Left renal cortex interstitium (tissue), 4 donors: ENCODE results near the gene TCHHL1. TPM values are rescaled to one million over a fixed set of nuclear protein-coding genes. Genes with fewer than 3 reads are reported as not detected.

Source experiments
- DNase-seq, 4 donors: peaks; one replicate each; pipeline ENCODE4 v3.0.0-alpha.2; 2013; ENCODE audit warnings: low read depth in 4 of 4, low spot score in 2 of 4, missing footprints in 1 of 4
- polyA plus RNA-seq, 4 donors: library from polyadenylated mRNA; unstranded; fragments of 120-200 nt; gene quantifications; one replicate each; pipeline ENCODE4 v1.2.1, GENCODE V29; 2013; ENCODE audit not compliant: insufficient read length in 4 of 4

The TCHHL1 gene
- polyA plus RNA-seq, 4 donors = not detected

DNA sequence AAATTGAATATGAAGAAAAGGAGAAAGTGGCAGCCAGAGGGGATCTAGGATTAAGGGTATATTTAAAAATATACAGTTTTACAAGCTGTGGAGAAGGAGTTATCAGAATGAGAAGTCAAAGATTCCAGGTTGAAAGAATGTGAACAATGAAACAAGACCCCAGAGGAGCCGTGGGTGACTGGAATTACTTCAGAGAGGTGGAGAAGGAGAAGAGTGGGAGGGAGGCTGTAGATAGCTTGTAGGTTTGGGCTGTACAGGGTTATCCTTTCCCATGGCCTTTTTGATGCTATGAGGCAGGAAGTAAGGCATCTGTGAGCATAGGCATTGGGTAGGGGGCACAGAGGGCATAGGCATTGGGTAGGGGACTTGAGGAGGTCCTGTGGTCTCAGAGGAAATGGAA is 46.8 kb downstream of the TCHHL1 start:
- no peak for DNase-seq

DNA sequence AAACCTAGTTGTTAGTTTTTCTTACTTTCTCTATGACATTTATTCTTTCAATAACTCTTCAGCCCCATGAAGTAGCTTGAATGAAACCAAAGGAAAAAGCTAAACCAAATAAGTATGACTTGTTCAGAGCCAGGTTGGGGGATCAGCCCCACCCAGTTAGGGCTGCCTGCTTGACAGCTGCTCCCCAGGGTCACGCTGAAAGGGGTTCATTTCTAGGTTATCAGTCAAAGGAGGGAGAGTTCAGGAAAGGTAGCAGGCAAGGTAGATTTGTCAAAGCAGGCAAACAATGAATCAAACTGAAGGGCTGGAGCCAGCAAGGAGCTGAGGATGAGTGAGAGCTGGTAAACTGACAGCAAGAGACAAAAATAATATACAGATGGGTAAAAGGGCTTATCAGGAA is 49.0 kb downstream of the TCHHL1 start:
- no peak for DNase-seq

GRCh38 chr1:152039461-152039860 is 49.4 kb downstream of the TCHHL1 start:
- DNase-seq = no peak

DNA sequence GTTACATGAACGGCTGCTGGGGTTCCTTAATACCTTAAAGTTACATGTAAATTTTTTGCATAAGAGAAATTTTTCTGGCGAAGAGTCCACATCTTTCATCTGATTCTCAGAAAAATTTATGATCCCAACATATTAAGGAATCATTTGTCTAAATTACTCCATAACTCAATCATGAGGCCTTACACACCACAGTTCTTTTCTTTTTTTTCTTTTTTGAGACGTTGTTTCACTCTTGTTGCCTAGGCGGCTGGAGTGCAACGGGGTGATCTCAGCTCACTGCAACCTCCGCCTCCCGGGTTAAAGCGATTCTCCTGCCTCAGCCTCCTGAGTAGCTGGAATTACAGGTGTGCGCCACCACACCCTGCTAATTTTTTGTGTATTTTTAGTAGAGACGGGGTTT is 50.0 kb downstream of the TCHHL1 start:
- DNase-seq = no peak

DNA sequence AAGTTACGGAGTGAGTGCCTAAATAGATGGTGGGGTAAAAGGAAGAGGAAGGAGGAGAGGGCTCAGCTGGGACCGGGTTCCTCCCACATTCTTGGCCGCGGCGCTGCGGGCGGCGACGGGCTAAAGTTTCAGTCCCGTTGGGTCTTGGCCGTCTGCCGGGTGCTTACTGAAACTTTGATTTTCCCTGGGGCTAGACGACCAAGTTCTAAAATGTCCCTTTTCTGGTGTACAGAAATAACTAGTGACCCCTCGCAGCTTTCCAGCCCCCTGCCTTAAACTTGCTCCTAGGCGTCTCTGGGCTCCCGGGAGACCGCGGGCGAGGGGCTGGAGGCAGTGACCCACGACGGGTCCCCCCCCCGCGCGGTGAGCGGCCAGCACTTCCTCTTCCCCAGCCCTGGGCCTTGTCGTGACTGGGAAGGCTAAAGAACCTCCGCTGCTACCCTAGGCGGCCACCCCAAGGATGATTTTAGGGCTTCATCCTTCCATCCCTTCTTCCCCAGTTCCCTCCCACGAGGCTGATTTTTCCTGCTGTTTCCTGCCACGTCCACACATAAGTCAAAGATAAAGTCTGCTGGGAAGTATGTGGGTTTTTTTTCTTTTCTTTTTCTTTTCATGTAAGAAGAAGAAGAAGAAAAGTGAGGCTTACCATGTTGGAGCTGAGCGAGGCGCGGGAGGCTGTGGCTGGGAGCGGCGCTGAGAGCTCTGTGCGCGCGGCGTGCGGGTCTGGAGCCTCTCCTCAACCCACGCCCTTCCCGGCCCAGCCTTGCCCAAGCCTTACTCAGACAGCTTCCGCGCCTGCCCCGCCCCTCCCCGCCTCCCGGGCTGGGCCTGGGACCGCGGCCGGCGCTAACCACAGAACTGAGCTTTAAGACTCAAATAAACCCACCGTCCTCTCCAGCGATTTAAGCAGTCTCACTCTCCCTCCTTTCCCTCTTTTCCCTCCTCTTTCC is 52.3 kb downstream of the TCHHL1 start, which contains the start of gene S100A11:
TSS of gene S100A11 (minus strand) at position 738 of the 950 bp plus-strand sequence. CDS start at position 649, 89 bp downstream.
- peak in 2 of 4 donors; percentile 52 to 65 for DNase-seq

DNA sequence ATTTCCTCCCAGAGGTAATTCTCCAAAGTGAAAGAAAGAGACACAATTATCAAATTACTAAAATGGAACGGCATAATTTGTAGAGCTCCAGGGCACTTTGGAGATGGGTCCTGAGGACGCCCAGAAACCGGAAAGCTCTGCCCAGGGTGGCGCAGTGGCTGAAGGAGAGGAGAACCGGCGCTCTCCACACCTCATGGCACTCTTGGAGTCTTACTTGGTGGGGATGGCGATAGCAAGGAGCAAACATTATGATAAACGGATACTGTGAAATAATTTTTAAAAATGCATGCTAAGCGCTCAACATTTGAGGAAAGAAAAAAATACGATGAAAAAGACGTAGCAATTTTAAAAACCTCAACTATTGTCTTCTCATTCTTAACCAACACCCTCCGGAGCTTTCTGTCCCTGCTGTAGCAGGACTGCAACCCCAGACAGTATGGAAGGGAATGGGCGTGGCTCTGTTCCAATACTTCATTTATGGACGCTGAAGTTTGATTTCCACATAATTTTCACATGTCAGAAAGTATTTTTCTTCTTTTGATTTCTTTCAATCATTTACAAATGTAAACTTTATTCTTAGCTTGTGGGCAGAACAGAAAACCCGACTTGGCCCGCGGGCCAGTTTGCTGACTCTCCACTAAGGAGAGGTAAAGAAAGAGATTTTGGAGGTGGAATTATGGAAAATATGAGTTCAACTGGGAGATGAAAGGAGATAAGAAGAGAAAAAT is 53.2 kb downstream of the TCHHL1 start:
- peak in 1 of 4 donors; percentile 48 for DNase-seq

GRCh38 chr1:152034654-152035538 is 54.0 kb downstream of the TCHHL1 start:
- DNase-seq = peak in 2 of 4 donors; percentile 41 to 42

- DNase-seq = no peak
Measured at GRCh38 chr1:152034324-152034653, 54.6 kb downstream of the TCHHL1 start.

Other genes starting within 250 kb of the TCHHL1 start
- gene C2CD4D, start 249.2 kb downstream of the TCHHL1 start, polyA plus RNA-seq = under 1 TPM; 0.20 to 0.46 (median 0.32) TPM
- under 1 TPM; 0.41 to 0.82 (median 0.82) TPM for gene THEM5, start 235.4 kb downstream of the TCHHL1 start, polyA plus RNA-seq
- 10 to 100 TPM; 18.1 to 44.6 (median 31.7) TPM for gene THEM4, start 179.6 kb downstream of the TCHHL1 start, polyA plus RNA-seq
- 100 to 1,000 TPM; 194 to 269 (median 233) TPM for gene S100A10, start 95.2 kb downstream of the TCHHL1 start, polyA plus RNA-seq
- gene S100A11, start 52.1 kb downstream of the TCHHL1 start, polyA plus RNA-seq = 100 to 1,000 TPM; 215 to 317 (median 278) TPM
- gene TCHH, start 26.4 kb upstream of the TCHHL1 start, polyA plus RNA-seq = under 1 TPM; 0.05 to 0.08 (median 0.06) TPM
- gene RPTN, start 70.2 kb upstream of the TCHHL1 start, polyA plus RNA-seq = not detected
- 1 to 10 TPM in 1 of 4 donors, under 1 TPM in 3; 0.11 to 1.7 (median 0.52) TPM for gene HRNR, start 135.1 kb upstream of the TCHHL1 start, polyA plus RNA-seq
- 1 to 10 TPM; 2.1 to 3.2 (median 2.9) TPM for gene FLG, start 236.2 kb upstream of the TCHHL1 start, polyA plus RNA-seq